ENCODE results near the gene RNF208. TPM values are rescaled to one million over a fixed set of nuclear protein-coding genes. Genes with fewer than 3 reads are reported as not detected.

RNF208 gene
- total and polyA plus RNA-seq, 9 of the 15 experiments (the other 6 are each of a cell fraction or from before 2014, with no cell fraction given), result 0.15 to 6.9 (median 0.50) TPM; not detected in 2

DNA sequence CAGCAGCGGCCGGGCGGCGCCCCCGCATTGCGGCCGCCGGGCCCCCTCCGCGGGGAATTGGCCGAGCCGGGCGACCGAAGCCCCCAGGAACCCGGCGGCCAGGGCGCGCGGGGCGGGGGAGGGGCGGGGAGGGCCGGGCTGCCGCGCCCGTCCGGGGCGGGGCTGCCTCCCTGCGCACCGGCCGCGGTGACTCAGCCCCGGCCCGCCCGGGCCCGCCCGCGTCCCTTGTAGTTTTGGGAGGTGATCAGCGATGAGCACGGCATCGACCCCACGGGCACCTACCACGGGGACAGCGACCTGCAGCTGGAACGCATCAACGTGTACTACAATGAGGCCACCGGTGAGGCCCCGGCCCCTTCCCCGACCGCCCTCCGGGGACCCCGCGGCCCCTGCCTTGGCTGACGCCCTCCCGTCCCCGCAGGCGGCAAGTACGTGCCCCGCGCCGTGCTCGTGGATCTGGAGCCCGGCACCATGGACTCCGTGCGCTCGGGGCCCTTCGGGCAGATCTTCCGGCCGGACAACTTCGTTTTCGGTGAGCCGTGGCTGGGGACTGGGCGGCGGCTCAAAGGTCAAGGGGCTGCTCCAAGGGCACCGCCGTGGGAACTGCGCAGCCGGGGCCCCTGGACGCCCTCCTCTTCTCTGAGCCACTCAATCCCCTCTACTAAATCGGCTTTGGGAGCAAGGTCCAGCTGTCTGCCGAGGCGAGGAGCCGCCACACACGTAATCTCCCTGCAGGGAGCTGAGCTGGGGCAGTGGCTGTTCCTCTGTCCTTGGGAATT, 19.6 kb upstream of the RNF208 start (continued):
- TF ChIP-seq, protein P1, sequence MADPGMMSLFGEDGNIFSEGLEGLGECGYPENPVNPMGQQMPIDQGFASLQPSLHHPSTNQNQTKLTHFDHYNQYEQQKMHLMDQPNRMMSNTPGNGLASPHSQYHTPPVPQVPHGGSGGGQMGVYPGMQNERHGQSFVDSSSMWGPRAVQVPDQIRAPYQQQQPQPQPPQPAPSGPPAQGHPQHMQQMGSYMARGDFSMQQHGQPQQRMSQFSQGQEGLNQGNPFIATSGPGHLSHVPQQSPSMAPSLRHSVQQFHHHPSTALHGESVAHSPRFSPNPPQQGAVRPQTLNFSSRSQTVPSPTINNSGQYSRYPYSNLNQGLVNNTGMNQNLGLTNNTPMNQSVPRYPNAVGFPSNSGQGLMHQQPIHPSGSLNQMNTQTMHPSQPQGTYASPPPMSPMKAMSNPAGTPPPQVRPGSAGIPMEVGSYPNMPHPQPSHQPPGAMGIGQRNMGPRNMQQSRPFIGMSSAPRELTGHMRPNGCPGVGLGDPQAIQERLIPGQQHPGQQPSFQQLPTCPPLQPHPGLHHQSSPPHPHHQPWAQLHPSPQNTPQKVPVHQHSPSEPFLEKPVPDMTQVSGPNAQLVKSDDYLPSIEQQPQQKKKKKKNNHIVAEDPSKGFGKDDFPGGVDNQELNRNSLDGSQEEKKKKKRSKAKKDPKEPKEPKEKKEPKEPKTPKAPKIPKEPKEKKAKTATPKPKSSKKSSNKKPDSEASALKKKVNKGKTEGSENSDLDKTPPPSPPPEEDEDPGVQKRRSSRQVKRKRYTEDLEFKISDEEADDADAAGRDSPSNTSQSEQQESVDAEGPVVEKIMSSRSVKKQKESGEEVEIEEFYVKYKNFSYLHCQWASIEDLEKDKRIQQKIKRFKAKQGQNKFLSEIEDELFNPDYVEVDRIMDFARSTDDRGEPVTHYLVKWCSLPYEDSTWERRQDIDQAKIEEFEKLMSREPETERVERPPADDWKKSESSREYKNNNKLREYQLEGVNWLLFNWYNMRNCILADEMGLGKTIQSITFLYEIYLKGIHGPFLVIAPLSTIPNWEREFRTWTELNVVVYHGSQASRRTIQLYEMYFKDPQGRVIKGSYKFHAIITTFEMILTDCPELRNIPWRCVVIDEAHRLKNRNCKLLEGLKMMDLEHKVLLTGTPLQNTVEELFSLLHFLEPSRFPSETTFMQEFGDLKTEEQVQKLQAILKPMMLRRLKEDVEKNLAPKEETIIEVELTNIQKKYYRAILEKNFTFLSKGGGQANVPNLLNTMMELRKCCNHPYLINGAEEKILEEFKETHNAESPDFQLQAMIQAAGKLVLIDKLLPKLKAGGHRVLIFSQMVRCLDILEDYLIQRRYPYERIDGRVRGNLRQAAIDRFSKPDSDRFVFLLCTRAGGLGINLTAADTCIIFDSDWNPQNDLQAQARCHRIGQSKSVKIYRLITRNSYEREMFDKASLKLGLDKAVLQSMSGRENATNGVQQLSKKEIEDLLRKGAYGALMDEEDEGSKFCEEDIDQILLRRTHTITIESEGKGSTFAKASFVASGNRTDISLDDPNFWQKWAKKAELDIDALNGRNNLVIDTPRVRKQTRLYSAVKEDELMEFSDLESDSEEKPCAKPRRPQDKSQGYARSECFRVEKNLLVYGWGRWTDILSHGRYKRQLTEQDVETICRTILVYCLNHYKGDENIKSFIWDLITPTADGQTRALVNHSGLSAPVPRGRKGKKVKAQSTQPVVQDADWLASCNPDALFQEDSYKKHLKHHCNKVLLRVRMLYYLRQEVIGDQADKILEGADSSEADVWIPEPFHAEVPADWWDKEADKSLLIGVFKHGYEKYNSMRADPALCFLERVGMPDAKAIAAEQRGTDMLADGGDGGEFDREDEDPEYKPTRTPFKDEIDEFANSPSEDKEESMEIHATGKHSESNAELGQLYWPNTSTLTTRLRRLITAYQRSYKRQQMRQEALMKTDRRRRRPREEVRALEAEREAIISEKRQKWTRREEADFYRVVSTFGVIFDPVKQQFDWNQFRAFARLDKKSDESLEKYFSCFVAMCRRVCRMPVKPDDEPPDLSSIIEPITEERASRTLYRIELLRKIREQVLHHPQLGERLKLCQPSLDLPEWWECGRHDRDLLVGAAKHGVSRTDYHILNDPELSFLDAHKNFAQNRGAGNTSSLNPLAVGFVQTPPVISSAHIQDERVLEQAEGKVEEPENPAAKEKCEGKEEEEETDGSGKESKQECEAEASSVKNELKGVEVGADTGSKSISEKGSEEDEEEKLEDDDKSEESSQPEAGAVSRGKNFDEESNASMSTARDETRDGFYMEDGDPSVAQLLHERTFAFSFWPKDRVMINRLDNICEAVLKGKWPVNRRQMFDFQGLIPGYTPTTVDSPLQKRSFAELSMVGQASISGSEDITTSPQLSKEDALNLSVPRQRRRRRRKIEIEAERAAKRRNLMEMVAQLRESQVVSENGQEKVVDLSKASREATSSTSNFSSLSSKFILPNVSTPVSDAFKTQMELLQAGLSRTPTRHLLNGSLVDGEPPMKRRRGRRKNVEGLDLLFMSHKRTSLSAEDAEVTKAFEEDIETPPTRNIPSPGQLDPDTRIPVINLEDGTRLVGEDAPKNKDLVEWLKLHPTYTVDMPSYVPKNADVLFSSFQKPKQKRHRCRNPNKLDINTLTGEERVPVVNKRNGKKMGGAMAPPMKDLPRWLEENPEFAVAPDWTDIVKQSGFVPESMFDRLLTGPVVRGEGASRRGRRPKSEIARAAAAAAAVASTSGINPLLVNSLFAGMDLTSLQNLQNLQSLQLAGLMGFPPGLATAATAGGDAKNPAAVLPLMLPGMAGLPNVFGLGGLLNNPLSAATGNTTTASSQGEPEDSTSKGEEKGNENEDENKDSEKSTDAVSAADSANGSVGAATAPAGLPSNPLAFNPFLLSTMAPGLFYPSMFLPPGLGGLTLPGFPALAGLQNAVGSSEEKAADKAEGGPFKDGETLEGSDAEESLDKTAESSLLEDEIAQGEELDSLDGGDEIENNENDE (IDR thresholded peaks at IDR 0.05; ENCODE audit: low read depth, low read length), result no peak
- peak; percentile 54; the same call in 1 of the 2 replicates for TF ChIP-seq ZNF12 (CRISPR knock-in tag; IDR thresholded peaks at IDR 0.05)
- TF ChIP-seq FOXJ2 (tag; IDR thresholded peaks at IDR 0.05), result no peak
- TF ChIP-seq CCNT2 (IDR thresholded peaks at IDR 0.05; ENCODE audit: borderline replicate concordance, extremely low read depth, insufficient read length, low read depth, low read length), result peak; percentile 3
- no peak for TF ChIP-seq MEF2D (tag; conservative IDR thresholded peaks at IDR 0.05; ENCODE audit: low read depth)
- no peak for TF ChIP-seq SP1 (CRISPR knock-in tag; IDR thresholded peaks at IDR 0.05)
- TF ChIP-seq PRMT5 (CRISPR knock-in tag; IDR thresholded peaks at IDR 0.05), result 0 out of 2 replicates have a peak, but pooled peaks have one; percentile 24
- no peak for TF ChIP-seq SMAD1 (IDR thresholded peaks at IDR 0.05; ENCODE audit: low read depth, low read length, partially characterized antibody)
- TF ChIP-seq ZNF77 (CRISPR knock-in tag; IDR thresholded peaks at IDR 0.05), result no peak
- TF ChIP-seq MAZ (CRISPR knock-in tag; conservative IDR thresholded peaks at IDR 0.05 in 1 of 2, IDR thresholded peaks at IDR 0.05 in 1 of 2), result 0 out of 4 replicates have a peak, but pooled peaks of 1 of the 2 experiments have one; percentile 28
- TF ChIP-seq MYNN (IDR thresholded peaks at IDR 0.05), result no peak
- TF ChIP-seq MYNN (CRISPR knock-in tag; IDR thresholded peaks at IDR 0.05), result no peak
- no peak for TF ChIP-seq L3MBTL2 (IDR thresholded peaks at IDR 0.05)
- TF ChIP-seq ZNF253 (CRISPR knock-in tag; conservative IDR thresholded peaks at IDR 0.05), result no peak
- TF ChIP-seq MNT (conservative IDR thresholded peaks at IDR 0.05), result no peak

Measured in K562 (cell line).